NB4 (cell line): ENCODE data around the gene IL16.

Experiments used
- CTCF ChIP-seq: IDR thresholded peaks from one replicate; pipeline ENCODE4 v1.5.1; 2012; ENCODE audit warnings: low read depth, low read length
- MYC ChIP-seq: IDR thresholded peaks from 2 replicates; pipeline ENCODE4 v1.6.1; 2011; ENCODE audit warnings: low read depth, low read length
- POLR2A ChIP-seq: IDR thresholded peaks from 2 replicates; pipeline ENCODE4 v1.6.1; 2011; ENCODE audit warnings: mild to moderate bottlenecking; ENCODE audit not compliant: insufficient read length; ENCODE audit errors: extremely low read depth

GRCh38 chr15:81294516-81294880 lies 97.8 kb downstream of the IL16 start:
- TF ChIP-seq POLR2A = no peak
- TF ChIP-seq MYC = peak; percentile 84
- peak; percentile 12 for TF ChIP-seq CTCF
